ENCODE results near the gene ZNF366.

The ZNF366 gene

DNA sequence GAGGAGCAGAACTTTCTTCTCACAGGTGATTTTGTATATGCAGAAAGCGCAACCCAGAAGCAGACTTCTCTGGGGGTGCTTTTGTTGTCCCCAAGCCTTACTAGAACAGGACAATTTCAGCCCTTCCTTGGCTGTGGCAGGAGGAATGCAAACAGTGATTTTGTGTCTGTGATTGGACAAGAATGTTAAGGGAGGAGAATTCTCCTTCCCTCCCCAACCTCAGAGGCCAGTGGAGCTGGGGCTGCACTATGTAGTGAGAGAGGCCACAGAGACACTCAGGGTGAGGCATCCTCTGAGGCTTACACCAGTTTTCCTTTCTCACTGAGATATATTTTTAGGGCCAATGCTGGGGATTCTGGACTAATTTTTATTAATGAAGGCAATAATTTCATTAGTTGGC, 58.8 kb downstream of the ZNF366 start:
- no peak for DNase-seq (ENCODE audit: low read depth)
- TF ChIP-seq, protein P1, sequence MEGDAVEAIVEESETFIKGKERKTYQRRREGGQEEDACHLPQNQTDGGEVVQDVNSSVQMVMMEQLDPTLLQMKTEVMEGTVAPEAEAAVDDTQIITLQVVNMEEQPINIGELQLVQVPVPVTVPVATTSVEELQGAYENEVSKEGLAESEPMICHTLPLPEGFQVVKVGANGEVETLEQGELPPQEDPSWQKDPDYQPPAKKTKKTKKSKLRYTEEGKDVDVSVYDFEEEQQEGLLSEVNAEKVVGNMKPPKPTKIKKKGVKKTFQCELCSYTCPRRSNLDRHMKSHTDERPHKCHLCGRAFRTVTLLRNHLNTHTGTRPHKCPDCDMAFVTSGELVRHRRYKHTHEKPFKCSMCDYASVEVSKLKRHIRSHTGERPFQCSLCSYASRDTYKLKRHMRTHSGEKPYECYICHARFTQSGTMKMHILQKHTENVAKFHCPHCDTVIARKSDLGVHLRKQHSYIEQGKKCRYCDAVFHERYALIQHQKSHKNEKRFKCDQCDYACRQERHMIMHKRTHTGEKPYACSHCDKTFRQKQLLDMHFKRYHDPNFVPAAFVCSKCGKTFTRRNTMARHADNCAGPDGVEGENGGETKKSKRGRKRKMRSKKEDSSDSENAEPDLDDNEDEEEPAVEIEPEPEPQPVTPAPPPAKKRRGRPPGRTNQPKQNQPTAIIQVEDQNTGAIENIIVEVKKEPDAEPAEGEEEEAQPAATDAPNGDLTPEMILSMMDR (IDR thresholded peaks at IDR 0.05; ENCODE audit: low read length, missing control alignments), result no peak
- no peak overlapping the region for H3K4me3 ChIP-seq (replicated peaks; ENCODE audit: low read depth, low read length)

DNA sequence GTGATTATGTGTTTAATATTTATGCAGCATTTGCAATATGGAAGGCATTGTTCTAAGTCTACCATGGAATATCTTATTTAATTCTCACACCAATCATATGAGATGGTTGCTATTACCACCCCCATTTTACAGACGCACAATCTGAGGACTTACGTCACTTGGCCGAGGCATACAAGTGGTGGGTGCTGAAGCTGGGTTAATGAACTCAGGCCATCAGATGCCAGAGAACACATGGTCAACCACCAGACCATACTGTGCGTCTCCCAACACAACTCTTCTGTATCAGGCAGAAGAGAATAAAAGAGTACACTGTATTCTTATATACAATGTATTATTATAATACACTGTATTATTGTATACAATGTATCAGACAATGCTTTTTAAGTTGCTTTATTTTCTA, 59.5 kb downstream of the ZNF366 start:
- TF ChIP-seq, protein P1 (IDR thresholded peaks at IDR 0.05; ENCODE audit: low read length, missing control alignments), result no peak
- DNase-seq (ENCODE audit: low read depth), result no peak
- no peak overlapping the region for H3K4me3 ChIP-seq (replicated peaks; ENCODE audit: low read depth, low read length)

DNA sequence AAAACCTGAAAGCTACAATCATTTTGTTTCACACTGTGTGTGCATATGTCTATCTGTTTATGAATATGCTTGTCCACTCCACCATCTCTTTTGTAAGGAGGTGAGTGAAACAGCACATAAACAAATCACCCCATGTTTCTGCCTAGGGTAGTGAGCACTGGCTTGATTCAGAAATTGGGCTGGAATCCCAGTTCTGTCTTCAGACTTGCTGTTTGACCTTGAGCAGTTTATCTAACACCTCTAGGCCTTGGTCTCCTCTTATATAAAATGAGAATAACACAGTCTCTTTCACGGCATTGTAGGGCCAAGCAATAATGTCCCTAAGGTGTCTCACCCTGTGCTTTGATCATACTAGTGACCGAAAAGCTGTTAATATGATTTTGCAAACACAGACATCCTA, 61.2 kb downstream of the ZNF366 start:
- no peak overlapping the region for H3K4me3 ChIP-seq (replicated peaks; ENCODE audit: low read depth, low read length)
- DNase-seq (ENCODE audit: low read depth), result no peak
- TF ChIP-seq, protein P1 (IDR thresholded peaks at IDR 0.05; ENCODE audit: low read length, missing control alignments), result no peak

DNA sequence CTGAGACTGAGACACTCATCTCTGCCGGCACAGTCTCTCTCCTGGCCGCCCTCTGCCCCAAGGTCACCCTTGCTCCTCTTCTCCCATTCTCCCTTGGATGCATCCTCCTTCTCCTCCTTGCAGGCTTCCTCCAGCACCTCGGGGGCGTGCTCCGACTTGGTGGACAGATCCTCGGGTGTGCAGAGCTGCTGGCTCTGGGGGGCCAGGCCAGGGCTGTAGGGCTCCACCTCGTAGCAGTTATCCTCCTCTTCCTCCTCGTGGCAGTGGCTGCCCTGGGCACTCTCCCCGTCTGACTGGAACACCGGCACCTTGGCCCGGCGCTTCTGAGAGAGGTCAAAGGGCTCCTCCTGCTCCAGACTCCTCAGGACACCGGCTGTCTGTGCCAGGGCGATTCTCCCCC, 63.3 kb downstream of the ZNF366 start:
- TF ChIP-seq, protein P1 (IDR thresholded peaks at IDR 0.05; ENCODE audit: low read length, missing control alignments), result no peak
- no peak overlapping the region for H3K4me3 ChIP-seq (replicated peaks; ENCODE audit: low read depth, low read length)
- no peak for DNase-seq (ENCODE audit: low read depth)

DNA sequence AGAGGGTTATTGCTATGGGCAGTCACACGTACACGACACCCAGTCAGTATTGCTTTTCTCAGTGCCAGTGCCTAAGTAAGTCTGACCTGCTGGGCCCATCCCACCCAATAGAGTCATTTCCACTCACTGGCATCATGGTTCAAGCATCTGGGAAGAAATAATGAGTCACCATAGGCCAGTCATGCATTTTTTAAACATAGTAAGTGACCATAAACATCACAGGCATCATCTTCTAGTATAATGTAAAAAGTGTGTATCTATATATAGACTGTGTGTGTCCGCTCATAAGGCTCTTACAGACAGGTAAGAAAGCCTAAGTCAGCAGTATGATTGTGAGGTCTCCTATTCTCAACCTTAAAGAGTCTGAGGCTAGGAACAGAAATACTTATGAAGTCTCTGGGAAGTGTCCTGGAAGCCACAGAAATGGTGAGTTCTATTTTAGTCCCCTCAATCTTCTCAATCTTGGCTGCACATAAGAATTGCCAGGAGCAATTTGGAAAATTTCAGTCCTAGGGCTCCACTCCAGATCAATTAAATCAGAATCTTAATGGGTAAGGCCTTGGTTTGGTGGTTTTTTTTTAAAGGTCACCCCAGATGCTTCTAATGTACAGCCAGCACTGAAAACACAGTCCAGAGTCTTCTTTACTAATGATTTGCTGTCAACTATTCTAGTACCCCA, 65.2 kb downstream of the ZNF366 start:
- TF ChIP-seq, protein P1 (IDR thresholded peaks at IDR 0.05; ENCODE audit: low read length, missing control alignments), result no peak
- H3K4me3 ChIP-seq (replicated peaks; ENCODE audit: low read depth, low read length), result no peak overlapping the region
- peak; percentile 88 for DNase-seq (ENCODE audit: low read depth)

DNA sequence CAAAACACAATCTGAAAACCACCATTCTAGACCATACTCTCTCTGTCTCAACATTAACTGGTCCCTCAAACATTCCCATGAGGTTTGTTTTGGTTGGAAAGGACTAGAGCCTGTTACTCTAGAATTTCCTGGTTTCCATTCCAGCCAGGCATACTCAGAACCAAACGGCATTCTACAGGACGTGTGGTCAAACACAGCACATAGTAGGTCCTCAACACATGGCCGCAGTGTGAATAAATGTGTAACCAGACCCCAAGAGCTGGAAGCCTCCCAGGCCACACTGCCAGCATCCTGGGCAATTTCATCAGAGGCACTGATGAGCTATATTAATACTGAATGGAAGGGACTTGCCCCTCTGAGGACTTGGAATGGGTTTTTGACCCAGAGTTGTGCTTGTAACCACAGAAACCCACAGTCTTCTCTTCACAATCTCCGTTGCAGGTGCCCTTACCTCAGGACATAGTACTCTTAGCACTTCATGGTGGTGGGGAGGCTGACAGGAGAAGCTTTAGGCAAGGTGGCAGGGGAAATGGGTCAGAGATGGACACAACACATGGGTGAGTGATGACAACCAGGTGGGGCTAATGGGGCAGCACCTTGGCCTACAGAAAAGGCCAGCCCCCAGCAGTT, 66.0 kb downstream of the ZNF366 start:
- no peak for DNase-seq (ENCODE audit: low read depth)
- TF ChIP-seq, protein P1 (IDR thresholded peaks at IDR 0.05; ENCODE audit: low read length, missing control alignments), result no peak
- no peak overlapping the region for H3K4me3 ChIP-seq (replicated peaks; ENCODE audit: low read depth, low read length)

DNA sequence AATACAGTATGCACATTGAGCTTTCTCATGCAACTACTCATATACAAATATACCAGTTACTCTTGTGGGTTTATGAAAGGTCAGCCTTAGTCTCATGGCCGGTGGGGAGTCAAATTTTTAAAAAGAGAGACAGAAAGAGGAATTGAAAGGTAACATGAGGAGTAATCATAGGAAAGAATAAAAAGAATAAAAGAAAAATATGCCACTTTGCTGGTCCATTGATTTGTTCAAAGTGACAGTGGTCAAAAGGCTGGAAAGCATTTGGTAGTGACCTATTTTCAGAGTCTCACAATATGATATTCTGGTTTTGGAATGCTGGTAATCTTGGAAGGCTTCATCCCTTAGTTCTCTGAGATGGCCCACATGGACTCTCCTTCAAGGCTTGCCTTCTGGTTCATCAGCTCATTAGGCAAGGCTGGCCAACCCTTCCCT, 67.0 kb downstream of the ZNF366 start:
- no peak for DNase-seq (ENCODE audit: low read depth)
- no peak overlapping the region for H3K4me3 ChIP-seq (replicated peaks; ENCODE audit: low read depth, low read length)
- TF ChIP-seq, protein P1 (IDR thresholded peaks at IDR 0.05; ENCODE audit: low read length, missing control alignments), result no peak
